ENCODE measurements around the gene DNAH17.
A peak's percentile ranks its signal among the peaks of the same experiment; 100 is the strongest.

The DNAH17 gene

GRCh38 chr17:78601577-78602190, 24.5 kb upstream of the DNAH17 start:
- no peak for DNase-seq

GRCh38 chr17:78600181-78600721, 23.1 kb upstream of the DNAH17 start:
- DNase-seq: no peak

GRCh38 chr17:78599419-78599818, 22.2 kb upstream of the DNAH17 start:
- DNase-seq: no peak

- DNase-seq: no peak
These were observed 20.8 kb upstream of the DNAH17 start for GRCh38 chr17:78598013-78598471.

GRCh38 chr17:78596871-78597764, 19.9 kb upstream of the DNAH17 start:
- DNase-seq: peak; percentile 73

GRCh38 chr17:78595135-78595810, 18.1 kb upstream of the DNAH17 start:
- DNase-seq: peak; percentile 72

GRCh38 chr17:78592991-78593329, 15.8 kb upstream of the DNAH17 start:
- DNase-seq: no peak

GRCh38 chr17:78591263-78591671, 14.1 kb upstream of the DNAH17 start:
- no peak for DNase-seq

- no peak for DNase-seq
These were observed 12.7 kb upstream of the DNAH17 start for GRCh38 chr17:78589885-78590284.

- DNase-seq: no peak
These were observed 12.0 kb upstream of the DNAH17 start for GRCh38 chr17:78589031-78589675.

- peak; percentile 83 for DNase-seq
These were observed 11.2 kb upstream of the DNAH17 start for GRCh38 chr17:78588258-78589030.

GRCh38 chr17:78585006-78585630, 7.9 kb upstream of the DNAH17 start:
- DNase-seq: no peak

- DNase-seq: no peak
These were observed 5.9 kb upstream of the DNAH17 start for GRCh38 chr17:78583091-78583490.

GRCh38 chr17:78581304-78581703, 4.1 kb upstream of the DNAH17 start:
- no peak for DNase-seq

GRCh38 chr17:78580277-78580804, 3.1 kb upstream of the DNAH17 start:
- DNase-seq: no peak

GRCh38 chr17:78576389-78577112, 645 bp downstream of the DNAH17 start:
- DNase-seq: no peak

- no peak for DNase-seq
These were observed 1.3 kb downstream of the DNAH17 start for GRCh38 chr17:78575899-78576298.

GRCh38 chr17:78575340-78575739, 1.9 kb downstream of the DNAH17 start:
- no peak for DNase-seq

- no peak for DNase-seq
These were observed 3.2 kb downstream of the DNAH17 start for GRCh38 chr17:78573955-78574354.
